HG03378 (cell line): ENCODE data around the gene CHRNE.
"Not testable (repeated sequence)": the region's sequence is repeated elsewhere in the genome, so short reads cannot be mapped to it uniquely, and the experiment has no call there.

Experiments
- ATAC-seq: cut with Tn5 transposase; IDR thresholded peaks from one replicate; pipeline ENCODE4 v1.9.1; 2021; ENCODE audit warnings: mild to moderate bottlenecking, moderate library complexity; ENCODE audit not compliant: unreplicated experiment

Gene CHRNE

DNA sequence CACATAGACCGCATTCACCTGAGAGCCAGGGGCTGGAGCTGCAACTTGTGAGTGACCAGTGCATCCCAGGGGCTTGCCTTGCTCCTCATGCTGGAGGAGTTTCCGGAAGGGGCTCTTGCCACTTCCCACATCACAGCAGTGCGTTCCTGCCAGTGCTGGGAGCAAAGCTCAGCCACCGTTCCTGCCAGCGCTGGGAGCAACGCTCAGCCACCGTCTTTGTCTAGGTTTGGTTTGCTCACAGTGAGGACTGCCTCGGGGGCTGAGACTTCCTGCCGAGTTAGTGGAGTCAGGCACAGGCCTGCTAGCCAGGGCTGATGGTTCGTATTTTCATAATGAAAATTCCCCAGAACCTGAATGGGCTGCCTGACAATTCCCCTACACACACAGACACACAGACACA is 5.4 kb upstream of the CHRNE start:
- no peak for ATAC-seq

DNA sequence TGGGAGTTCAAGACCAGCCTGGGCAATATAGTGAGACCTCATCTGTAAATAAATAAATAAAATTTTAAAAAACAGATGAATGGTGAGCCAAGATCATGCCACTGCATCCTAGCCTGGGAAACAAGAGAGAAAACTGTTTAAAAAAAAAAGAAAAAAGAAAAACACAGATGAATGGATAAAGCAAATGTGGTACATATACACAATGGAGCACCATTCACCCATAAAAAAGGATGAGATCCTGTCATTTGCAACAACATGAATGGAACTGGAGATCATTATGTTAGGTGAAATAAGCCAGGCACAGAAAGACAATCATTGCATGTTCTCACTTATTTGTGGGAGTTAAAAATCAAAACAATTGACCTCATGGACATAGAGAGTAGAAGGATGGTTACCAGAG is 3.7 kb upstream of the CHRNE start:
- not testable (repeated sequence) for ATAC-seq

DNA sequence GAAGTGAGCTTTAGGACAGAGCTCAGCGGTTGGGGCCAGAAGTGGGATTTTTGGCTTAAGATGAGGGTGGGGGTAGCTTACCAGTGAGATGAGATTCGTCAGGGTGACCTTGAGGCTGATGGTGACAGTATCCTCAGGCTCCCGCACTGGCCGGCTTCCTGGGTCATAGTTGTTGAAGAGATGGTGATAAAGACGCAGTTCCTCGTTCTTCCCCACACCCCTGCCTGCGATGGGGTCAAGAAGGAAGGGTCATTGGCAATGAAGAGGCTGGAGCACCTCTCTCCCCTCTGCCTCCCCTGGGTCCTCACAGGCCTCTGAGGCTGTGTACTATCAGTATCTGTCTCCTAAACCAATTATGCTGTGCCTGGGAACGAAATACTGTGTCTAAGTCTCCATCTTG is 358 bp downstream of the CHRNE start:
- ATAC-seq: no peak

DNA sequence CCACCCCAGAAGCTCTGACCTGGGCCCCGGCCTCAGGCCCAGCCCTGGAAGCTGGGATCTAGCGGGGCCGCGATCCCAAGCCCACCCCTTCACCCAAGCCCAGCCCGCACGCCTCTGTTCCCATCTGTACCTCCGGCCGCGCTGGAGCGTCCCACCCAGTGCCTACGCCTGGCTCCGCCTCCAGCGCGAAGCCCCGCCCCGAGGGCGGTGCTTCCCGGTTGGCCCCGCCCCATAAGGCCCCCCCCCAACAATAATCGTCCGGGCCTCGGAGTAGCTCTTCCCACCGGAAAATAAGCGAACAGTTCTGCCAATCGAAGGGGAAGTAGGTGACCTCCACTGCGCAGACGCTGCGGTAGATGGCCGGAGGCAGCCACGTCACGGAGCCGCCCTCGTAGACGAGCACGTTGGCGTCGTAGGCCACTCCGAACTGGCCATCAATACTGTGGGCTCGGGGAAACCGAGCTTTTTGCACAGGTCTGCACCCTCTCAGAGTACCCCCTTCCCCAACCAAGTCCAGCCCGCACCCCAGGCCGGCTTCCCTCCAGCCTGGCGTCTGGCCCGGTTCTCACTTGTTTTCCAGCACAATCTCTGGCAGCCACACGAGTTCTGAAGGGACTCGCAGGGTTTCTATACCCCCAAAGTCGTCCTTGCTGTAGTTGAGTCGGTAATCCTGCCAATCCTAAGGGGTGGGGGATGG is 1.1 kb downstream of the CHRNE start:
- ATAC-seq: no peak

DNA sequence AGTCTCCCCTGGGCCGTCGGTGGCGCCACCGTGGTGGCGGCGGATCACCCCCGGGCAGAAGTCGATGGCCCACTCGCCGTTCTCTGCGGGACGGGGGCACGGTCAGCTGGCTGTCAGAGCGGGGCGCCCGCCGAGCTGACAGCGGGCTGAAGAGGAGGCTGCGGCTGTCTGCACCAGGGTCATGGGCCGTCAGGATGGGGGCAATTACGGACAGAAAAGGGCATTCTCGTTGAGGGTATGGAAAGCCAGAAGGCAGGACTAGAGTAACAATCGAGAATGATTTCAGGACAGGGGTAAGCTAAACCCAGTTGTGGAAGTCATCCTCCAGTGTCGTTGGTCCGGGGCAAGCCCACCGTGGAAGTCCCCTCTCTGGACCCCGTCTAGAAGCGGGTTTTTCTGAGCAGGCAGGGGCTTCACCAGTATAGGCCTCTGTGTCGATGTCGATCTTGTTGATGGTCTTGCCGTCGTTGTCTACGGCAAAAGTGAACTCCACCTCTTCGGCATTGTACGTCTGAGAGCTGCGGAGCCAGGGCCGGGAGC is 1.7 kb downstream of the CHRNE start:
- no peak for ATAC-seq

DNA sequence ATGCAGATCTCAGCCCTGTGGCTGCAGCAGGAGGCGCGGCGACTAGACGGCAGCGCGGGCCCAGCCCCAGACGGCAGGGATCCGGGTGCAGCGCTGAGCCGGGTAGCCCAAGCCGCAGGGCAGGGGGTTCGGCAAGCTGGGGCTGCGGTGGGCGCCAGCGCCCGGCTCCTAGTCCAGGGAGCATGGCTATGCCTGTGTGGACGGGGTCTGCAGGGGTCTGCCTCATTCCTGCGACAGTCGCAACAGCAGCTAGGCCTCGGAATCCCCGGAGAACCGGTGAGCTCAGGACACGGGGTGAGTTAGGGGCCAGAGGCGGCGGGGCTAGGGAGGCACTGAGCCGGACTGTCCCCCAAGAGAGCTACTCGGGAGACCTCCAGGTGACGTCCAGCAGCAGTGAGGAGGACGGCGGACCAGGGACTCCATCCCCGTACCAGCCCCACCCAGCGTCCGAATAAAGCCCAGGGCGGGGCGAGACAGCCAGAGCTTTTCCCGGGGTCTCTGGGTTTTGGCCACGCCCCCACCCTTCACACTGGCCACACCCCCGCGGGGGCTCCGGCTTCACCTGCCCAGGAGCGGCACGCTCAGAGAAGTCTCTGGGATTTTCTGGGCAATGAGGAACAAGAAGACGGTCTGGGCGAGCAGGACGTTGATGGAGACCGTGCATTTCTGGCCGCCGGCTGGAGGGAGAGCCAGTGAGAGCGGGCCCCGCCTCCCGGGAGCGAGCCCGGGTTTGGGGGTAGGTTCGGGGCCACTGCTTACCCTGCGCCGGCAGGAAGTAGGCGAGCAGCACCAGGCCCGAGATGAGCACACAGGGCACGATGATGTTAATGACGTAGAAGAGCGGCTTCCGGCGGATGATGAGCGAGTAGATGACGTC is 2.4 kb downstream of the CHRNE start:
- no peak for ATAC-seq

DNA sequence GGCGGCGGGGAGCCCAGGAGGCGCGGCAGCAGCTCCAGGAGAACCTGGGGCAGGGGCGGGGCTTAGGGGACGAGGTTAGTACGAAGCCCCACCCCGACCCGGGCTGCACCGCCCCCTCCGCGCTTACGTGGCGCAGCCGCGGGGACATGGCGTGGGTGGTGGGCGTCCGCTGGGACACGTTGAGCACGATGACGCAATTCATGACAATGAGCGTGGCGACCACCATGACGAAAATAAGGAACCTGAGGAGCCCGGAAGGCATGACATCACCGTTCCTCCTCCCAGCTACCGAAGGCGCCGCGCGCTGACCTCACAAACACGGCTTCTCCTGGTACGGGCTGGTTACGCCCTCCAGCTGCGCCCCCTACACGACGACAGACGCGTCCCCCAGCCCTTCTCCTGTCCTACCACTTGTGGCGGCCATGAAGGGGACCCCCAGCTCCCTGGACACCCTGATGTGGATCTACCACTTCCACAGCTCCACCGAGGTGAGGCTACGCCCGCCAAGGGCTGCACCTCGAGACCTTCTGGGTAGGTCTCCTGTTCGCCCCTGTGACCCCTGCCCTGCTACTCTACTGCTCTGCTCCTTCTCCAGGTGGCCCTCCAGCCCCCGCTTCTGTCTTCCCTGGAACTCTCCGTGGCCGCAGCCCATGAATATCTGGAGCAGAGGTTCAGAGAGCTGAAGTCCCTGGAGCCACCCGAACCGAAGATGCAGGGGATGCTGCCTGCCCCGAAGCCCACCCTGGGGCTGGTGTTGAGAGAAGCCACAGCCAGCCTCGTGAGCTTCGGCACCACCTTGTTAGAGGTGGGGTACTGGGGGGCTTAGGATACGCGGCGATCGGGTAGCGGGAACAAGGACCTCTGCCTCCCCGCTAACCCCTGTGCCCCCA is 3.3 kb downstream of the CHRNE start, which contains the start of gene C17orf107:
Gene C17orf107, plus strand, starts transcription at position 196 of the 890 bp plus-strand sequence. Its CDS starts 227 bp downstream, at position 423.
- ATAC-seq: peak; percentile 40

DNA sequence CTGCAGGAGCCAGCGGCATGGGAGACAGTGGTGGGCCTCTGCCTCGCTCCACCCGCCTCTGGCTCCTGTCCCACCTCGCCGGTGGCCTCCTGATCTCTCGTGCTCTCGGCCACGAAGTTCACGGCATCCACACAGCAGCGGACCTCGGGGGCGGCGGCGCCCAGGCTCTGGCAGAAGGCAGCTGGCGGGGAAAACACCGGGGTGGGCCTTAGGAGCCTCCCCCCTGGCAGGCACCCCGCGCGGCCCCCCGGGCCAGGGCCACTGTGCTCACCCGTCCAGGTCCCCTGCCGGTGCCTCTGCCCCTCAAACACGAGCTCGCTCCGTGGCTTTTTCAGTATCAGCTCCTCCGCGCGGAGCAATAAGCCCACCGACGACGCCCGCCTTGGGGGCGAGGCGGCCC is 4.0 kb downstream of the CHRNE start:
- no peak for ATAC-seq

DNA sequence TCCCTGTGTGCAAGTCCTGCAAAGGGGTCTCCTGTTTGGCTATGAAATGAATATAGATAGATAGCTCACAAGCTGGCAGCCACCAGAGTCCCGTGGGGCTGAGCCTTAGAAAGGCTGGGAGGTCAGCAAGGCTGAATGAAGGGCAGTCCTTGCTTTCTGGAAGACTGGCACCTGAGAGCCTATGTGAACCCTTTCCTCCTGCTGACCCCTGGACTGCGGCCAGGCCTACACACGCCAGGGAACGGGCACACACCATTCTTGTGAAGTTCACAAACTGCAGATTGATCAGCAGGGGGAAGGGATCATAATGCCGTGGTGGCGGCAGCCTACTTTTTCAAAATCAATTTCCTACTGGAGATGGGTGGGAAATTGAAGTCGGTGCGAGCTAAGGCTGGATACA is 4.5 kb downstream of the CHRNE start:
- ATAC-seq: no peak

DNA sequence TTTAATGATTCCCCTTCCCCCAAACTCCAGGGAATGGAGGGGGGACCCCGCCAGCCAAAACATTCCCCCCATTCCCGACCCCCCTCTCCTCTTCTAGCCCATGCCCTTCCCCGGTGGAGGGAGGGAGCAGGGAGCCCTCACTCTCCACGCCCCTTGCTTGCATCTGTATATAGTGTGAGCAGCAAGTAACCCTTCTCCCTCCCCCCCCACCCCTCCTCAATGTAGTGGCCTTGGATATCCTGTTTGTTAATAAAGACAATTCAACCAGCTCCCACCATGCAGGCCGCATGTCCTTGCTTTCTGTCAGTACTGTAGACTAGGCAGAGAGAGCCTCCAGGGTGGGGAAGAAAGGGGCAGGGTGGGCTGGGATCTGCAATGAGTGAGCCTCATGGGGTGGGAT is 5.1 kb downstream of the CHRNE start:
- ATAC-seq: no peak

DNA sequence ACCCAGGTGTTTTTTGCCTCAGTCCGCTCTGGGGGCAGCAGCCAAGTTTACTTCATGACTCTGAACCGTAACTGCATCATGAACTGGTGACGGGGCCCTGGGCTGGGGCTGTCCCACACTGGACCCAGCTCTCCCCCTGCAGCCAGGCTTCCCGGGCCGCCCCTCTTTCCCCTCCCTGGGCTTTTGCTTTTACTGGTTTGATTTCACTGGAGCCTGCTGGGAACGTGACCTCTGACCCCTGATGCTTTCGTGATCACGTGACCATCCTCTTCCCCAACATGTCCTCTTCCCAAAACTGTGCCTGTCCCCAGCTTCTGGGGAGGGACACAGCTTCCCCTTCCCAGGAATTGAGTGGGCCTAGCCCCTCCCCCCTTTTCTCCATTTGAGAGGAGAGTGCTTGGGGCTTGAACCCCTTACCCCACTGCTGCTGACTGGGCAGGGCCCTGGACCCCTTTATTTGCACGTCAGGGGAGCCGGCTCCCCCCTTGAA is 5.7 kb downstream of the CHRNE start:
- ATAC-seq: no peak

DNA sequence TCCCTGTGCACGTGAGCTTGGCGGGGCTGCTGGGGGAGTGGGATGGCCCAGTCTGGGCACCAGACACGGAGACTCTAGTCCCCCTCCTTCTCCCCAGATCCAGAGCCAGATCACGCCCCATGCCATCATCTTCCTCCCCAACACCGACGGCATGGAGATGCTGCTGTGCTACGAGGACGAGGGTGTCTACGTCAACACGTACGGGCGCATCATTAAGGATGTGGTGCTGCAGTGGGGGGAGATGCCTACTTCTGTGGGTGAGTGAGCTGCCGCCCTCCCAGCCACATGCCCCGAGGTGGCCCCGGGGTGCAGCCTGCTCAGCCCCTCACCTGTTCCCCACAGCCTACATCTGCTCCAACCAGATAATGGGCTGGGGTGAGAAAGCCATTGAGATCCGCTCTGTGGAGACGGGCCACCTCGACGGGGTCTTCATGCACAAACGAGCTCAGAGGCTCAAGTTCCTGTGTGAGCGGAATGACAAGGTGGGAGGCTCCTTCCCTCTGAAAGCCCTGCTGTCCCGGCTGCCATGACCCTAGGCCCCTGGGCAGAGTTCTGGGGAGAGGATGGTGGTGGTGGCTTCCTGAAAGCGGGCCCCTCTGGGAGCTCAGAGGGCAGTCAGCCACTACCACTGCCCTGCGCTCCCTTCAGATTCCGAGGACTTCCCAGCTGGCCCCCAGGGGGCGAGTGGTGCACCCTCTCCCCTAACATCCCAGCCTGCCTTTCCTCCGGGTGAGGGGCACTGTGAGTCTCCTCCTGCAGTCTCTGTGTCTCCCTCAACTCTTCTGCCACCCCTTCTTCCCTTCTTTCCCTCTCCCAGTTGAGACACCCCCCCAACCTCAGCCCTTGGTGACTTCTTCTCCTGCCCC is 6.3 kb downstream of the CHRNE start:
- ATAC-seq: no peak

DNA sequence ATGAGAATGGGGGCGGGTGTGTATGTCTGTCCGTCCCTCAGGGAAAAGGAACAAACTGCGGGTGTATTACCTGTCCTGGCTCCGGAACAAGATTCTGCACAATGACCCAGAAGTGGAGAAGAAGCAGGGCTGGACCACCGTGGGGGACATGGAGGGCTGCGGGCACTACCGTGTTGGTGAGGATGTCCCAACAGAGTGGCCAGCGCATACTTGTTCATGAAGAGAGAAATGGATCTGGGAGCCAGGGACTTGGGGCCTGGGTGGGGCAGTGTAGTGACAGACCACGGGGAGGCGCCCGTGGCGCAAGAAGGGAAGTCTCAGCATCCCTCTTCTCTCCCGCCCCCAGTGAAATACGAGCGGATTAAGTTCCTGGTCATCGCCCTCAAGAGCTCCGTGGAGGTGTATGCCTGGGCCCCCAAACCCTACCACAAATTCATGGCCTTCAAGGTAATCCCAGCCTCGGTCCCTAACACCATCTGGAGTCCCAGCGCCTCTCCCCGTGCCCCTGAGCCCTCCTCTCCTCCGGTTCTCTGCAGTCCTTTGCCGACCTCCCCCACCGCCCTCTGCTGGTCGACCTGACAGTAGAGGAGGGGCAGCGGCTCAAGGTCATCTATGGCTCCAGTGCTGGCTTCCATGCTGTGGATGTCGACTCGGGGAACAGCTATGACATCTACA is 7.1 kb downstream of the CHRNE start:
- no peak for ATAC-seq

DNA sequence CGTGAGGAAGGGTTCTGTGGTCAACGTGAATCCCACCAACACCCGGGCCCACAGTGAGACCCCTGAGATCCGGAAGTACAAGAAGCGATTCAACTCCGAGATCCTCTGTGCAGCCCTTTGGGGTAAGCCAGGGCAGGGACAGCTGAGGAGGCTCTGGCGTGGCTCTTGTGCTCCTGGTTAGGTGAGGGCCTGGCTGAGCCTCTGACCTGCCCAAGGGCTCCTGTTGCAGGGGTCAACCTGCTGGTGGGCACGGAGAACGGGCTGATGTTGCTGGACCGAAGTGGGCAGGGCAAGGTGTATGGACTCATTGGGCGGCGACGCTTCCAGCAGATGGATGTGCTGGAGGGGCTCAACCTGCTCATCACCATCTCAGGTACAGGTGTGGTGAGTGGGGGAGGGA is 7.8 kb downstream of the CHRNE start:
- no peak for ATAC-seq

DNA sequence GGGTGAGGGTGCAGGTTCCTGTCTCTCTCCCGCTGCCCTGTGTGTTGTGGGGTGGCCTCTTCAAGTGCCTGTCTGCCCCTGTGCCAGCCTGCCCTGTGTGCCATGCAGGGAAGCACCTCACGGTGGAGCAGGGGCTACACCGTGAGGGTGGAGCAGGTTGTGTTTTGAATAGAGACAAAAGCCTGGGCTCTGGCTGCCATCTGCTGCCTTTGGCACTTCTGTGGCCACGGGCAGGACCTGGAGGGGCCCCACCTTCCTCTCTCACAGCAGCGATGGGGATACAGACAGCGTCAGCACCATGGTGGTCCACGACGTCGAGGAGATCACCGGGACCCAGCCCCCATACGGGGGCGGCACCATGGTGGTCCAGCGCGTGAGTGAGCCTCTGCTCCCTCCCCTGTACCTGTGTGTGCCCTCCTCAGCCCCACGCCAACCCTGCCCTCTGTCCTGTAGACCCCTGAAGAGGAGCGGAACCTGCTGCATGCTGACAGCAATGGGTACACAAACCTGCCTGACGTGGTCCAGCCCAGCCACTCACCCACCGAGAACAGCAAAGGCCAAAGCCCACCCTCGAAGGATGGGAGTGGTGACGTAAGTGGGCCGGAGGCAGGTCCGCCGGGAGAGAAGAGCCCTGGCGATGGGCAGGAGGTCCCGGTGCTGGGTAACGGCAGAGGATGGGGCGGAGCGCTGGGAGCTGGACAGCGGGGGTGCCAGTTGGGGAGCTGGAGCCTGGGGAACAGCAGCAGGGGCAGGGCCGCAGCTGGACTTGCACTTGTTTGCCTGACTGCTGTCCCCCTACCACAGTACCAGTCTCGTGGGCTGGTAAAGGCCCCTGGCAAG is 9.0 kb downstream of the CHRNE start:
- ATAC-seq: no peak

DNA sequence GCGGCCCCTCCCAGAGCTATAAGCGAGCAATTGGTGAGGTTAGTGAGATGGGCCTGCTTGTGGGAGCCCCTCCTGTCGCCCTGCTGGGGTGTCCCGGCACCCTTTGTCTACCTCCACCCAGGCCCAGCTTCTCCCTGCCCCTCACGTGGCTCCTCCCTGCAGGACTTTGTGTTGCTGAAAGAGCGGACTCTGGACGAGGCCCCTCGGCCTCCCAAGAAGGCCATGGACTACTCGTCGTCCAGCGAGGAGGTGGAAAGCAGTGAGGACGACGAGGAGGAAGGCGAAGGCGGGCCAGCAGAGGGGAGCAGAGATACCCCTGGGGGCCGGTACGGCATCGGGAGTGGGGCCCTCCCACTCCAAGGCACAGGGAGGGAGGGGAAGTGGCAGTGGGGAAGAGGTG is 9.6 kb downstream of the CHRNE start:
- ATAC-seq: no peak

DNA sequence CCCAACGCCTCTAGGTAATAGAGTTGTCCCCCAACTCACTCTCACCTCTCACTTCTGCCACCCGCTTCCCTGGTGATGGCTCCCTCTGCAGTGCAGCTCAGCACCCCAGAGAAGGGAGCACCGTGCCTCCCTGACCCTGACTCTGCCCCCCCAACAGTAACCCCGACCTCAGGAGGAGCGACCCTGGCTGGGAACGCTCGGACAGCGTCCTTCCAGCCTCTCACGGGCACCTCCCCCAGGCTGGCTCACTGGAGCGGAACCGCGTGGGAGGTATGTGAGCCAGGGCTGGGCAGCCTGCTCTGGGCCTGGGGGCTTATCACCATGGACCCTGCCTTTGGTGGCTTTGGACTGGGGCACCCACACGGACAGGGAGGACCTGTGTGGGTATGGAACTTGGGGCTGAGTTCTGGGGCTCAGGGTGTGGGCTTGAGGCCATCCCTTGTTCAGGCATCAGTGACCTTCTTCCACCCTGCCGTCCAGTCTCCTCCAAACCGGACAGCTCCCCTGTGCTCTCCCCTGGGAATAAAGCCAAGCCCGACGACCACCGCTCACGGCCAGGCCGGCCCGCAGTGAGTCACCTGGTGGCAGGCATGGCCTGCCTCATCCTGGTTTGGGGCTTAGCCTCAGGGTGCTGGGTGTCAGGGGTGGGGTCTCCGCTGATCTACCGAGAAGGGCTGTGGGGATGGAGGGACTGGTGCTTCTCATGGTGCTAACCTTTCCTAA is 10.2 kb downstream of the CHRNE start:
- ATAC-seq: no peak
